ENCODE measurements around the gene TSPAN18.

DNA sequence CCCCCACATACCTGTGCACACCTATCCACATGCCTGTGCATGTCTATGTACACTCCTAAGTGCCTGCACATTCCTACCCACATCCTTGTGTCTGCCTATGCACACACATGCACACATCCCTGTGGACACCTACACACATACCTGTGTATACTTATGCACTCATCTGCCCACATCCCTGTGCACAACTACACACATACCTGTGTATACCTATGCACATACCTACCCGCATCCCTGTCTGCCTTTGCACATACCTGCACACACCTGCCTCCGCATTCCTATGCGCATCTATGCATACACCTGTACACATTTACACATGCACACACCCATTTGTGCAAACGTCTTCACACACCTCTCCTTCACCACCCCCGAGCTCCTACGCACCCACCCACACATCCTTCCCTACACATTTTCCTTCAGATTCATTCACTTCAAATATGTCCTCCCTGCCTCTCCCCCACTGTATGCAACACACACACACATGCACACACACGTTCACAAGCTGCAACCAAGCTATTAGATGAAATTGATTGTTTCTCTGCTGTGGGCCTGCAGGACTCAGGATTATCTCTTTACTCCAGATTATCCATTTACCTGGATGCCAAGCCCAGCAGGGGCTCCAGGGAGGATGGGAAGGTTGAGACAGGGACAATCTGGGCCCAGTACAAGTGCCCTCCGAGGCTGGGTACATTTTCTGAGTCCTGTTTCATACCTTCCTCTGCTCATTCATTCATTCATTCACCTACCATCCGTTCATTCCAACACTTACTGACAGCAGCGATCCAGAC lies 53.2 kb downstream of the TSPAN18 start:
- TF ChIP-seq, protein P1, sequence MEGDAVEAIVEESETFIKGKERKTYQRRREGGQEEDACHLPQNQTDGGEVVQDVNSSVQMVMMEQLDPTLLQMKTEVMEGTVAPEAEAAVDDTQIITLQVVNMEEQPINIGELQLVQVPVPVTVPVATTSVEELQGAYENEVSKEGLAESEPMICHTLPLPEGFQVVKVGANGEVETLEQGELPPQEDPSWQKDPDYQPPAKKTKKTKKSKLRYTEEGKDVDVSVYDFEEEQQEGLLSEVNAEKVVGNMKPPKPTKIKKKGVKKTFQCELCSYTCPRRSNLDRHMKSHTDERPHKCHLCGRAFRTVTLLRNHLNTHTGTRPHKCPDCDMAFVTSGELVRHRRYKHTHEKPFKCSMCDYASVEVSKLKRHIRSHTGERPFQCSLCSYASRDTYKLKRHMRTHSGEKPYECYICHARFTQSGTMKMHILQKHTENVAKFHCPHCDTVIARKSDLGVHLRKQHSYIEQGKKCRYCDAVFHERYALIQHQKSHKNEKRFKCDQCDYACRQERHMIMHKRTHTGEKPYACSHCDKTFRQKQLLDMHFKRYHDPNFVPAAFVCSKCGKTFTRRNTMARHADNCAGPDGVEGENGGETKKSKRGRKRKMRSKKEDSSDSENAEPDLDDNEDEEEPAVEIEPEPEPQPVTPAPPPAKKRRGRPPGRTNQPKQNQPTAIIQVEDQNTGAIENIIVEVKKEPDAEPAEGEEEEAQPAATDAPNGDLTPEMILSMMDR (IDR thresholded peaks at IDR 0.05): no peak
- TF ChIP-seq POLR2AphosphoS5 (IDR thresholded peaks at IDR 0.05) (no peak), EP300 (IDR thresholded peaks at IDR 0.05) (no peak), POLR2A (IDR thresholded peaks at IDR 0.05) (no peak)
